ENCODE results near the gene FOXA1. TPM values are rescaled to one million over a fixed set of nuclear protein-coding genes. Genes with fewer than 3 reads are reported as not detected.
A peak's percentile ranks its signal among the peaks of the same experiment; 100 is the strongest.

Gene FOXA1
- total RNA-seq, 1 donor from 2014 or later, result 0.40 TPM

GRCh38 chr14:37602605-37603453 lies 7.8 kb upstream of the FOXA1 start:
- DNase-seq (ENCODE audit: low read depth), result no peak

GRCh38 chr14:37601865-37602264 lies 6.8 kb upstream of the FOXA1 start:
- DNase-seq (ENCODE audit: low read depth), result no peak

GRCh38 chr14:37600880-37601741 lies 6.1 kb upstream of the FOXA1 start:
- no peak for DNase-seq (ENCODE audit: low read depth)

- no peak for DNase-seq (ENCODE audit: low read depth)
These were observed 4.7 kb upstream of the FOXA1 start for GRCh38 chr14:37599507-37600368.

GRCh38 chr14:37598747-37599506 lies 3.9 kb upstream of the FOXA1 start:
- no peak for DNase-seq (ENCODE audit: low read depth)

GRCh38 chr14:37597914-37598746 lies 3.1 kb upstream of the FOXA1 start:
- DNase-seq (ENCODE audit: low read depth), result no peak

- no peak for DNase-seq (ENCODE audit: low read depth)
These were observed 2.5 kb upstream of the FOXA1 start for GRCh38 chr14:37597538-37597913.

- DNase-seq (ENCODE audit: low read depth), result no peak
These were observed 1.9 kb upstream of the FOXA1 start for GRCh38 chr14:37596790-37597472.

- peak; percentile 63 for DNase-seq (ENCODE audit: low read depth)
These were observed 966 bp upstream of the FOXA1 start for GRCh38 chr14:37595809-37596621.

GRCh38 chr14:37594238-37594970 lies 645 bp downstream of the FOXA1 start:
- peak; percentile 66 for DNase-seq (ENCODE audit: low read depth)

- no peak for DNase-seq (ENCODE audit: low read depth)
These were observed 1.4 kb downstream of the FOXA1 start for GRCh38 chr14:37593511-37594237.

- no peak for DNase-seq (ENCODE audit: low read depth)
These were observed 2.3 kb downstream of the FOXA1 start for GRCh38 chr14:37592482-37593408.

- DNase-seq (ENCODE audit: low read depth), result no peak
These were observed 3.0 kb downstream of the FOXA1 start for GRCh38 chr14:37591941-37592481.

GRCh38 chr14:37591311-37591940 lies 3.6 kb downstream of the FOXA1 start:
- no peak for DNase-seq (ENCODE audit: low read depth)

GRCh38 chr14:37590428-37591139 lies 4.5 kb downstream of the FOXA1 start:
- DNase-seq (ENCODE audit: low read depth), result no peak
